Heart left ventricle (tissue), 13 donors: ENCODE measurements around the gene THSD4.
A peak's percentile ranks its signal among the peaks of the same experiment; 100 is the strongest.

Experiments
- CTCF ChIP-seq, 12 donors: fragments of 200-600 bp; sonication (generic) in 4 of 12; IDR thresholded peaks; one replicate each; pipeline versions ENCODE4 v1.5.0 to v1.8.0; 2018 to 2022; ENCODE audit warnings: antibody characterized with exemption in 12 of 12, mild to moderate bottlenecking in 5 of 12
- POLR2A ChIP-seq, 2 donors: fragments of 450-650 bp; IDR thresholded peaks; one replicate each; pipeline ENCODE4 v1.6.1; 2017; ENCODE audit warnings: antibody characterized with exemption in 2 of 2, mild to moderate bottlenecking in 2 of 2, moderate library complexity in 2 of 2
- donor health status: ischemic (EF 13 %, LVEDD 7.1; RV severe dilation, severe dysfunction).
- donor health status: DM: no; HTN: yes; CAD: no.
- donor health status: DM: no; HTN: no; CAD: no.
- donor health status: ischemic (EF 25% LVEDD 6.9; RV normal size, moderate dysfunction).
- donor health status: ischemic (EF 25% LVEDD 5.7; RV mildly dilated, moderate dysfunction).
- donor health status: ischemic (EF 35%, LVEDD 5.7; RV mildly dilated, moderate dysfunction).
- donor health status: nonischemic (EF 11% LVEDD 7.7; RV severe dilation, severe dysfunction).
- donor health status: DM: yes; HTN: yes; CAD: no.
- donor health status: PGD.
- donor health status: ischemic (EF 29% LVEDD 5.4; RV normal size, mild dysfunction).
- donor health status: nonischemic (EF 23%, LVEDD 6.1; RV moderate dilation, normal function).

DNA sequence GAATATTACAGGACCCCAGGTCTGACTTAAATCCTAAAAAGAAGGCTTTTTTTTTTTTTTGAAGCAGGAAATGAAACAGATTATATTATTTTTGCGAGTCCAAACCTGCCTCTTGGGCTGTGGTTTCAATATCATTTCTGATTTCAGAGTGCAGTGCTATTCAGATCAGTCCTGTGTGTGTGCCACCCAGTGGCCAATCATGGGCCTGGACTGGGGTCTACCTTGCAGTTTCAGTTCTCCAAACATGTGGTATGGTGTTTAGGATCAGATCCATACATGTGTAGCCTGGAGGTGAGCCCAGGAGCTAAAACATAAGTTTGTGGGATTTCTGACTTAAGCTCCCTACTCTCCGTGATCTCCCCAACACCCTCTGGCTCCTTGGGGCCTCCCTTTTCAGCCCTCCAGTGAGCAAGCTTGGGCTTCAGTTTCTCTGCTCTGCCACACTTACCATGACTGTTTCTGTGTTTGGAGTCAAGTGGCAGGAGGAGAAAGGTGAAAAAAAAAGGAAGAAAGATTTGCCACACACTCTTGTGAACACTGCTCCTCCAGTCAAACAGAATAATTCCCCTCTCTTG lies 12.1 kb upstream of the THSD4 start:
- TF ChIP-seq CTCF (IDR thresholded peaks at IDR 0.05): peak; percentile 18 to 54 (median 42)
- no peak for TF ChIP-seq POLR2A (IDR thresholded peaks at IDR 0.05)
